Adrenal gland (tissue), 5 donors: ENCODE measurements around the gene SPHKAP.

Source experiments
- CTCF ChIP-seq, 6 experiments: fragments of 450-650 bp in 4 of 6; fragments of 200-600 bp in 2 of 6; sonication (generic) in 1 of 6; IDR thresholded peaks; 1 replicate in 5 of 6; 2 replicates in 1 of 6; pipeline versions ENCODE4 v1.5.1 to v1.8.0; 2016 to 2021; ENCODE audit warnings: antibody characterized with exemption in 6 of 6, mild to moderate bottlenecking in 2 of 6, moderate library complexity in 1 of 6
- POLR2A ChIP-seq, 2 donors: fragments of 450-650 bp; IDR thresholded peaks; one replicate each; pipeline ENCODE4 v1.6.1; 2017; ENCODE audit warnings: antibody characterized with exemption in 2 of 2, mild to moderate bottlenecking in 2 of 2, moderate library complexity in 1 of 2
- donor health status: DM: no; HTN: no; CAD: no.

GRCh38 chr2:228086561-228086960 lies 94.9 kb downstream of the SPHKAP start:
- TF ChIP-seq CTCF (IDR thresholded peaks at IDR 0.05) (no peak), POLR2A (IDR thresholded peaks at IDR 0.05) (no peak)
